Measurements from ENCODE around the gene FANCI.
A peak's percentile ranks its signal among the peaks of the same experiment; 100 is the strongest.

The FANCI gene

DNA sequence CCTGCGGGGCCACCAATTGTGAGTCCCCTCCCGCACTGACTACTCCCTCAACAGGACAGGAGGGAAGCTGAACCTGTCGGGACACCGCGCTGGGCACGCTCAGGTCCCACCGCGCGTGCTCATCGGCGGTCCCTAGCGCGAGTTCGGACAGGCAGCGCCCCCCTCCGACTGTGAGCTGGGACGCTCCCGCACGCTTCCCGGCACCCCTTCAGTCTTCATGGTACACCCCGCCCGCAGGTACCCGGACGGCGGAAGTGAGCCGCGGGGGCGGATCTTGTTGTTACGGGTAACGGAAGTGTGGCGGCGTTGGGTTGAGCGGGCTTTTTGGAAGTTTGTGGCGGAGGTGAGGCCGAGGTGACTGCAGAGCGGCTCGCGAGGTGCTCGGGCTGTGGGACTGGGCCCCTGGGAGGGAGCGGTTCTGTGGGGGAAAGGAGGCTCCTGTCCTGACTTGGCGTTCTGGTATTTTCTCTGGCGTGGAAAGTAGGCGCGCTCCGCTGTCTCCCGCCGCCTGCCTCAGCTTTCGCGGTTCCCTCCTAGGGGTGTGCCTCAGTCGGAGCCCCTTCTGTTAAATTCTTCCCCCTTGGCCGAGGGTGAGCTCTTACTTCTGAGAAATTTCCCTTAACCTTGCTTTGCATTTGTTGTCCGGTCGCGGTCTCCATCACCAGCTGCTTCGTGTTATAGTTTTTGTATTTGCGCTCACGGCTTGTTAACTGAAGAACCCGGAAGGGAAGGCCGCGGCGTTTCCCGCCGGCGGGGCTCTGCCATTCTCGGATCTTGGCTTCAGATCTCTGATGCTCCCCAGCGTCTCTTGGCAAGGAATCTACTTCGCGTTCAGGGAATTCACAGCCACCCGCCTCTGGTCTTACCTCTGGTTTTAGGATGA is at the start of gene FANCI:
FANCI (plus strand) TSS at position 289 of the 883 bp plus-strand sequence. CDS start 3,669 bp downstream, outside the sequence.
- POLR2A ChIA-PET, result interaction anchor here (0.7 to 2.3 kb wide), 13 partner anchors 9 to 777 kb away, joined by 3 to 11 read pairs (median 4); partner anchors contain the start of genes MRPL46 and POLG
- TF ChIP-seq ZNF585B (tag by site-specific recombination; IDR thresholded peaks at IDR 0.05) (no peak), ZNF707 (tag by site-specific recombination; IDR thresholded peaks at IDR 0.05) (no peak), ZNF677 (tag by site-specific recombination; IDR thresholded peaks at IDR 0.05) (no peak), ZNF184 (tag by site-specific recombination; IDR thresholded peaks at IDR 0.05) (no peak), ZNF549 (tag by site-specific recombination; IDR thresholded peaks at IDR 0.05) (no peak), ZNF555 (tag by site-specific recombination; conservative IDR thresholded peaks at IDR 0.05) (no peak), ZNF248 (tag by site-specific recombination; IDR thresholded peaks at IDR 0.05) (no peak), KLF8 (tag by site-specific recombination; IDR thresholded peaks at IDR 0.05) (peak; percentile 63), HOXC10 (CRISPR knock-in tag; IDR thresholded peaks at IDR 0.05) (peak; percentile 92; the same call in 1 of the 2 replicates), SETDB1 (IDR thresholded peaks at IDR 0.05; ENCODE audit: insufficient read length, low read length) (no peak), ZNF514 (tag by site-specific recombination; IDR thresholded peaks at IDR 0.05) (no peak), ZNF133 (tag by site-specific recombination; IDR thresholded peaks at IDR 0.05) (no peak), ZFP37 (tag by site-specific recombination; IDR thresholded peaks at IDR 0.05) (peak; percentile 71), ZNF561 (tag by site-specific recombination; IDR thresholded peaks at IDR 0.05; ENCODE audit: borderline replicate concordance) (peak; percentile 53; the same call in 1 of the 2 replicates), ZNF391 (tag by site-specific recombination; IDR thresholded peaks at IDR 0.05; ENCODE audit: borderline replicate concordance, low read depth) (no peak), ZFP69B (tag by site-specific recombination; IDR thresholded peaks at IDR 0.05) (peak; percentile 88), ZNF426 (tag by site-specific recombination; IDR thresholded peaks at IDR 0.05) (no peak), ZNF785 (tag by site-specific recombination; IDR thresholded peaks at IDR 0.05) (no peak), SALL2 (tag by site-specific recombination; IDR thresholded peaks at IDR 0.05; ENCODE audit: borderline replicate concordance) (no peak), ZNF239 (tag by site-specific recombination; IDR thresholded peaks at IDR 0.05) (no peak), ZNF670 (tag by site-specific recombination; IDR thresholded peaks at IDR 0.05; ENCODE audit: low read depth) (no peak), ZBTB8A (tag by site-specific recombination; IDR thresholded peaks at IDR 0.05) (peak; percentile 45), MYNN (tag by site-specific recombination; IDR thresholded peaks at IDR 0.05; ENCODE audit: borderline replicate concordance) (no peak), GLI2 (tag by site-specific recombination; IDR thresholded peaks at IDR 0.05; ENCODE audit: borderline replicate concordance, low read depth) (no peak), YY1 (tag by site-specific recombination; IDR thresholded peaks at IDR 0.05) (no peak; the same call in 1 of the 2 replicates)
- TF ChIP-seq, protein P1, sequence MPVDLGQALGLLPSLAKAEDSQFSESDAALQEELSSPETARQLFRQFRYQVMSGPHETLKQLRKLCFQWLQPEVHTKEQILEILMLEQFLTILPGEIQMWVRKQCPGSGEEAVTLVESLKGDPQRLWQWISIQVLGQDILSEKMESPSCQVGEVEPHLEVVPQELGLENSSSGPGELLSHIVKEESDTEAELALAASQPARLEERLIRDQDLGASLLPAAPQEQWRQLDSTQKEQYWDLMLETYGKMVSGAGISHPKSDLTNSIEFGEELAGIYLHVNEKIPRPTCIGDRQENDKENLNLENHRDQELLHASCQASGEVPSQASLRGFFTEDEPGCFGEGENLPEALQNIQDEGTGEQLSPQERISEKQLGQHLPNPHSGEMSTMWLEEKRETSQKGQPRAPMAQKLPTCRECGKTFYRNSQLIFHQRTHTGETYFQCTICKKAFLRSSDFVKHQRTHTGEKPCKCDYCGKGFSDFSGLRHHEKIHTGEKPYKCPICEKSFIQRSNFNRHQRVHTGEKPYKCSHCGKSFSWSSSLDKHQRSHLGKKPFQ (tag by site-specific recombination; IDR thresholded peaks at IDR 0.05), result no peak
- TF ChIP-seq, protein P2, sequence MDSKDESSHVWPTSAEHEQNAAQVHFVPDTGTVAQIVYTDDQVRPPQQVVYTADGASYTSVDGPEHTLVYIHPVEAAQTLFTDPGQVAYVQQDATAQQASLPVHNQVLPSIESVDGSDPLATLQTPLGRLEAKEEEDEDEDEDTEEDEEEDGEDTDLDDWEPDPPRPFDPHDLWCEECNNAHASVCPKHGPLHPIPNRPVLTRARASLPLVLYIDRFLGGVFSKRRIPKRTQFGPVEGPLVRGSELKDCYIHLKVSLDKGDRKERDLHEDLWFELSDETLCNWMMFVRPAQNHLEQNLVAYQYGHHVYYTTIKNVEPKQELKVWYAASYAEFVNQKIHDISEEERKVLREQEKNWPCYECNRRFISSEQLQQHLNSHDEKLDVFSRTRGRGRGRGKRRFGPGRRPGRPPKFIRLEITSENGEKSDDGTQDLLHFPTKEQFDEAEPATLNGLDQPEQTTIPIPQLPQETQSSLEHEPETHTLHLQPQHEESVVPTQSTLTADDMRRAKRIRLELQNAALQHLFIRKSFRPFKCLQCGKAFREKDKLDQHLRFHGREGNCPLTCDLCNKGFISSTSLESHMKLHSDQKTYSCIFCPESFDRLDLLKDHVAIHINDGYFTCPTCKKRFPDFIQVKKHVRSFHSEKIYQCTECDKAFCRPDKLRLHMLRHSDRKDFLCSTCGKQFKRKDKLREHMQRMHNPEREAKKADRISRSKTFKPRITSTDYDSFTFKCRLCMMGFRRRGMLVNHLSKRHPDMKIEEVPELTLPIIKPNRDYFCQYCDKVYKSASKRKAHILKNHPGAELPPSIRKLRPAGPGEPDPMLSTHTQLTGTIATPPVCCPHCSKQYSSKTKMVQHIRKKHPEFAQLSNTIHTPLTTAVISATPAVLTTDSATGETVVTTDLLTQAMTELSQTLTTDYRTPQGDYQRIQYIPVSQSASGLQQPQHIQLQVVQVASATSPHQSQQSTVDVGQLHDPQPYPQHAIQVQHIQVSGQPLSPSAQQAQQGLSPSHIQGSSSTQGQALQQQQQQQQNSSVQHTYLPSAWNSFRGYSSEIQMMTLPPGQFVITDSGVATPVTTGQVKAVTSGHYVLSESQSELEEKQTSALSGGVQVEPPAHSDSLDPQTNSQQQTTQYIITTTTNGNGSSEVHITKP (tag by site-specific recombination; IDR thresholded peaks at IDR 0.05), result peak; percentile 99
- TF ChIP-seq, protein P3, sequence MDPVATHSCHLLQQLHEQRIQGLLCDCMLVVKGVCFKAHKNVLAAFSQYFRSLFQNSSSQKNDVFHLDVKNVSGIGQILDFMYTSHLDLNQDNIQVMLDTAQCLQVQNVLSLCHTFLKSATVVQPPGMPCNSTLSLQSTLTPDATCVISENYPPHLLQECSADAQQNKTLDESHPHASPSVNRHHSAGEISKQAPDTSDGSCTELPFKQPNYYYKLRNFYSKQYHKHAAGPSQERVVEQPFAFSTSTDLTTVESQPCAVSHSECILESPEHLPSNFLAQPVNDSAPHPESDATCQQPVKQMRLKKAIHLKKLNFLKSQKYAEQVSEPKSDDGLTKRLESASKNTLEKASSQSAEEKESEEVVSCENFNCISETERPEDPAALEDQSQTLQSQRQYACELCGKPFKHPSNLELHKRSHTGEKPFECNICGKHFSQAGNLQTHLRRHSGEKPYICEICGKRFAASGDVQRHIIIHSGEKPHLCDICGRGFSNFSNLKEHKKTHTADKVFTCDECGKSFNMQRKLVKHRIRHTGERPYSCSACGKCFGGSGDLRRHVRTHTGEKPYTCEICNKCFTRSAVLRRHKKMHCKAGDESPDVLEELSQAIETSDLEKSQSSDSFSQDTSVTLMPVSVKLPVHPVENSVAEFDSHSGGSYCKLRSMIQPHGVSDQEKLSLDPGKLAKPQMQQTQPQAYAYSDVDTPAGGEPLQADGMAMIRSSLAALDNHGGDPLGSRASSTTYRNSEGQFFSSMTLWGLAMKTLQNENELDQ (tag by site-specific recombination; IDR thresholded peaks at IDR 0.05; ENCODE audit: low read depth), result no peak
- TF ChIP-seq, protein P4, sequence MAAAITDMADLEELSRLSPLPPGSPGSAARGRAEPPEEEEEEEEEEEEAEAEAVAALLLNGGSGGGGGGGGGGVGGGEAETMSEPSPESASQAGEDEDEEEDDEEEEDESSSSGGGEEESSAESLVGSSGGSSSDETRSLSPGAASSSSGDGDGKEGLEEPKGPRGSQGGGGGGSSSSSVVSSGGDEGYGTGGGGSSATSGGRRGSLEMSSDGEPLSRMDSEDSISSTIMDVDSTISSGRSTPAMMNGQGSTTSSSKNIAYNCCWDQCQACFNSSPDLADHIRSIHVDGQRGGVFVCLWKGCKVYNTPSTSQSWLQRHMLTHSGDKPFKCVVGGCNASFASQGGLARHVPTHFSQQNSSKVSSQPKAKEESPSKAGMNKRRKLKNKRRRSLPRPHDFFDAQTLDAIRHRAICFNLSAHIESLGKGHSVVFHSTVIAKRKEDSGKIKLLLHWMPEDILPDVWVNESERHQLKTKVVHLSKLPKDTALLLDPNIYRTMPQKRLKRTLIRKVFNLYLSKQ (tag by site-specific recombination; IDR thresholded peaks at IDR 0.05; ENCODE audit: borderline replicate concordance), result no peak

More for the DNA sequence above, at the start of gene FANCI:
- Histone ChIP-seq H3K9me3 (ENCODE audit: control insufficient read depth, insufficient read depth, low read depth, low read length) (no peaks in the 10 kb centered on the region), H3K27ac (ENCODE audit: extremely low read depth, low read depth, low read length) (peak within 1 kb of the TSS; percentile 68), H3K36me3 (ENCODE audit: control insufficient read depth in 2 of 2, insufficient read depth in 1 of 2, low read length in 2 of 2) (peaks cover 23 to 31% of the 10 kb centered on the region in 2 experiments), H3K4me1 (ENCODE audit: control insufficient read depth, insufficient read depth, low read length) (peaks cover 8% of the 10 kb centered on the region), H3K4me3 (ENCODE audit: low read depth, low read length) (peak within 1 kb of the TSS; percentile 71)
- CTCF ChIA-PET, result interaction anchor here (0.5 to 2.2 kb wide), 14 partner anchors 21 to 198 kb away, joined by 3 to 18 read pairs (median 4); no protein-coding TSS in a partner anchor

All from HEK293 (cell line).